SK-N-SH (cell line): Measurements from ENCODE around the gene CYREN. TPM values are rescaled to one million over a fixed set of nuclear protein-coding genes. Genes with fewer than 3 reads are reported as not detected.

ENCODE experiments used
- CTCF ChIA-PET: fragments of 300-600, 350-600 bp; formaldehyde crosslinking; extraction: SDS; loops from one replicate; lab custom pipeline; 2021; lab: Yijun Ruan, JAX
- POLR2A ChIA-PET: fragments of 350-600 bp; sonication (Branson Sonifier 250); formaldehyde crosslinking; extraction: SDS; loops from one replicate; lab custom pipeline; 2020; ENCODE audit warnings: antibody characterized with exemption, inconsistent platforms; lab: Yijun Ruan, JAX
- DNase-seq: peaks from one replicate; pipeline ENCODE4 v3.0.0; 2012
- H2AFZ ChIP-seq: fragments of 200-600 bp; sonication (generic); 2 replicates; pipeline ENCODE4 v1.8.1; 2016; ENCODE audit warnings: antibody characterized with exemption, mild to moderate bottlenecking, low read depth
- H3F3A ChIP-seq: fragments of 200-600 bp; sonication (generic); replicated peaks from 2 replicates; pipeline ENCODE3; 2016; ENCODE audit warnings: antibody characterized with exemption, mild to moderate bottlenecking; ENCODE audit not compliant: insufficient read depth
- H3K27ac ChIP-seq, 2 experiments: fragments of 200-500 bp in 1 of 2; fragments of 200-600 bp in 1 of 2; sonication (Bioruptor generic) in 1 of 2; sonication (generic), shearing (Covaris generic) in 1 of 2; 2 replicates each; pipeline versions ENCODE4 v1.5.1 to v1.6.1; 2014 to 2016; ENCODE audit warnings: low read depth in 2 of 2, inconsistent platforms in 1 of 2, low read length in 1 of 2, mild to moderate bottlenecking in 1 of 2, mixed read lengths in 1 of 2
- H3K27me3 ChIP-seq: fragments of 200-600 bp; sonication (generic), shearing (Covaris generic); 2 replicates; pipeline ENCODE4 v1.6.1; 2016; ENCODE audit warnings: mixed run types; ENCODE audit not compliant: insufficient read depth
- H3K36me3 ChIP-seq, 2 experiments: fragments of 200-500 bp in 1 of 2; fragments of 200-600 bp in 1 of 2; sonication (Bioruptor generic) in 1 of 2; sonication (generic) in 1 of 2; replicated peaks in 1 of 2; 2 replicates each; pipeline versions ENCODE3 to v1.5.1; 2014 to 2016; ENCODE audit warnings: low read length in 1 of 2, mild to moderate bottlenecking in 1 of 2; ENCODE audit not compliant: insufficient read depth in 2 of 2, control insufficient read depth in 1 of 2
- H3K4me1 ChIP-seq, 2 experiments: fragments of 200-500 bp in 1 of 2; fragments of 200-600 bp in 1 of 2; sonication (Bioruptor generic) in 1 of 2; sonication (generic), shearing (Covaris generic) in 1 of 2; 2 replicates each; pipeline versions ENCODE4 v1.5.1 to v1.6.1; 2014 to 2016; ENCODE audit warnings: low read depth in 1 of 2, low read length in 1 of 2, mixed run types in 1 of 2; ENCODE audit not compliant: insufficient read depth in 2 of 2, control insufficient read depth in 1 of 2
- H3K4me2 ChIP-seq: fragments of 200-600 bp; sonication (generic), shearing (Covaris generic); 2 replicates; pipeline ENCODE4 v1.6.1; 2017; ENCODE audit warnings: mixed run types
- H3K4me3 ChIP-seq, 2 experiments: fragments of 200-500 bp in 1 of 2; fragments of 200-600 bp in 1 of 2; sonication (Bioruptor generic) in 1 of 2; sonication (generic), shearing (Covaris generic) in 1 of 2; 2 replicates each; pipeline versions ENCODE4 v1.5.1 to v1.8.1; 2014 to 2016; ENCODE audit warnings: low read depth in 2 of 2, inconsistent platforms in 1 of 2, low read length in 1 of 2, mild to moderate bottlenecking in 1 of 2, mixed read lengths in 1 of 2, moderate library complexity in 1 of 2
- H3K79me2 ChIP-seq: fragments of 200-600 bp; sonication (generic); 2 replicates; pipeline ENCODE4 v1.8.1; 2017; ENCODE audit warnings: mild to moderate bottlenecking; ENCODE audit not compliant: insufficient read depth
- H3K9ac ChIP-seq: fragments of 200-600 bp; sonication (generic); 2 replicates; pipeline ENCODE4 v1.6.1; 2017; ENCODE audit warnings: mixed run types
- H3K9me2 ChIP-seq: fragments of 200-600 bp; sonication (generic); 2 replicates; pipeline ENCODE4 v1.6.1; 2017; ENCODE audit warnings: mixed run types
- H3K9me3 ChIP-seq: fragments of 200-600 bp; sonication (generic); 2 replicates; pipeline ENCODE4 v1.6.1; 2017; ENCODE audit warnings: mixed run types, mild to moderate bottlenecking, moderate library complexity
- H4K20me1 ChIP-seq: fragments of 200-600 bp; sonication (generic); 2 replicates; pipeline ENCODE4 v1.6.1; 2017; ENCODE audit warnings: mild to moderate bottlenecking, mixed run types; ENCODE audit not compliant: insufficient read depth
- CHD2 ChIP-seq: fragments of 150-350 bp; IDR thresholded peaks from 2 replicates; pipeline ENCODE4 v1.6.1; 2018; ENCODE audit warnings: low read length; ENCODE audit not compliant: partially characterized antibody
- ELF1 ChIP-seq: IDR thresholded peaks from 2 replicates; pipeline ENCODE4 v1.4.0; 2012
- FOSL2 ChIP-seq: IDR thresholded peaks from 2 replicates; pipeline ENCODE4 v1.4.0; 2012; ENCODE audit warnings: low read depth, mild to moderate bottlenecking, moderate library complexity, borderline replicate concordance
- FOXM1 ChIP-seq: IDR thresholded peaks from 2 replicates; pipeline ENCODE4 v1.4.0; 2012; ENCODE audit warnings: low read depth, mild to moderate bottlenecking
- GABPA ChIP-seq: IDR thresholded peaks from 2 replicates; pipeline ENCODE4 v1.4.0; 2012; ENCODE audit warnings: low read depth, mild to moderate bottlenecking
- NRF1 ChIP-seq: IDR thresholded peaks from 2 replicates; pipeline ENCODE4 v1.6.1; 2012; ENCODE audit warnings: low read depth, mild to moderate bottlenecking, low read length
- POLR2AphosphoS5 ChIP-seq: IDR thresholded peaks from 2 replicates; pipeline ENCODE4 v1.6.1; 2012; ENCODE audit warnings: low read depth, low read length
- RAD21 ChIP-seq: IDR thresholded peaks from 2 replicates; pipeline ENCODE4 v1.6.1; 2012; ENCODE audit warnings: mild to moderate bottlenecking, low read length
- RXRA ChIP-seq: IDR thresholded peaks from 2 replicates; pipeline ENCODE4 v1.4.0; 2012; ENCODE audit warnings: low read depth, mild to moderate bottlenecking, borderline replicate concordance
- SMC3 ChIP-seq: IDR thresholded peaks from 2 replicates; pipeline ENCODE4 v1.6.1; 2012; ENCODE audit warnings: low read depth, low read length, improper control_type of control experiment
- TAF1 ChIP-seq: IDR thresholded peaks from 2 replicates; pipeline ENCODE4 v1.6.1; 2012; ENCODE audit warnings: low read depth, mild to moderate bottlenecking, low read length, moderate library complexity, borderline replicate concordance
- TCF12 ChIP-seq: IDR thresholded peaks from 2 replicates; pipeline ENCODE4 v1.4.0; 2012
- TEAD4 ChIP-seq: IDR thresholded peaks from 2 replicates; pipeline ENCODE4 v1.4.0; 2012; ENCODE audit warnings: mild to moderate bottlenecking, borderline replicate concordance; ENCODE audit not compliant: insufficient read depth
- WGBS: methylation state at CpG from one replicate; pipeline ENCODE4 v1.1.6; 2017; ENCODE audit warnings: low lambda C conversion rate; 5-methylcytosine and 5-hydroxymethylcytosine counted together
- polyA plus RNA-seq, 3 experiments: library from polyadenylated mRNA; depleted of rRNA; stranded (reverse); fragments of >200 nt; gene quantifications; 2 replicates each; pipeline ENCODE4 v1.2.3, GENCODE V29; 2012
- TF ChIP-seq, protein P1 (sequence below): IDR thresholded peaks from 2 replicates; pipeline ENCODE4 v1.6.1; 2012; ENCODE audit warnings: mild to moderate bottlenecking, low read depth, low read length, moderate library complexity
- TF ChIP-seq, protein P2 (sequence below): fragments of 200-600 bp; sonication (generic); IDR thresholded peaks from 2 replicates; pipeline ENCODE4 v1.6.1; 2017; ENCODE audit warnings: antibody characterized with exemption, mild to moderate bottlenecking, moderate library complexity
- TF ChIP-seq, protein P3 (sequence below): IDR thresholded peaks from 2 replicates; pipeline ENCODE4 v1.4.0; 2012; ENCODE audit warnings: low read depth

Gene CYREN
- polyA plus RNA-seq, 1 of the 3 experiments (the other 2 are of a cell fraction): 53.4 TPM

DNA sequence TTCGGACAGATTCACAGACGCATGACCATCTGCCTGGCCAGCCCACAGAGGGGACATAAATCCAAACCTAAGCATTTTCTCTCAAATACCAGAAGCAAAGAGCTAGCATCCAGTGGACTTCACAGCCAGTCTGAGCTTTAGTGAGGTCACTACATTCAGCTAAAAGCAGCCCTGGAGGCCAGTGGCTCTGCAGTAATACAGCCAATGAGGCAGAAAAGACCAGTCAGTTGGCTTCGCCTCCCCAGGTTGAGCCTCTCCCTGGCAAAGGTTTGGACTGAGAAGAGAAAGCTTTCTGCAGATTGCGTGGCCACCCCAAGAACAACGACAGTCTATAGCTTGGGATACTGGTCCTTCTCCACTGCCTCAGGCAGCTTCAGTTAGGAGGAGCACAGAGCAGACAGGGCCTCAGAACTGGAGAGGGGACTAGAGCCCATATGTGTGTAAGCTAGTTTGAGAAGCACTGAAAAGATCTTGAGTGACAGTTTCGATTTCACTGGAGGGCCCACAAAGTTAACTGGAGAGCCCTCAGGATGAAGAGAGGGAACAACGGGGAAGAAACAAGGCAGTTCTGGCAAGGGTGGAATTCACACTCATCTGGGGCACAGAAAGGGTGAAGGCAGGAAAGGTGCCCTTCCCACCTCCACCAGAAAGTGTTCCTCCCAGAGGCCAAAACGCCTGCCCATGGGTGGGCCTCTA is 37.0 kb upstream of the CYREN start:
- Histone ChIP-seq H3K4me3 (no peak overlapping the region), H3K9me3 (no peaks in the 10 kb centered on the region), H3K36me3 (peaks cover 4 to 7% of the 10 kb centered on the region in 2 experiments), H3K27ac (no peak overlapping the region), H3K4me2 (no peak overlapping the region), H3K9ac (no peak overlapping the region), H3K27me3 (no peaks in the 10 kb centered on the region), H3F3A (peaks cover 5% of the 10 kb centered on the region), H3K79me2 (no peaks in the 10 kb centered on the region), H2AFZ (no peak overlapping the region), H4K20me1 (no peaks in the 10 kb centered on the region), H3K4me1 (peaks cover 0 to 6% of the 10 kb centered on the region in 2 experiments; a peak in 2 of 4 replicates), H3K9me2 (no peaks in the 10 kb centered on the region)
- DNase-seq: no peak
- 92% methylated on average over 7 of the region's 8 CpGs for WGBS
- TF ChIP-seq ELF1 (no peak), CHD2 (no peak), GABPA (no peak), SMC3 (no peak), FOSL2 (no peak), NRF1 (no peak), TAF1 (no peak), POLR2AphosphoS5 (no peak), RXRA (no peak), TCF12 (no peak), RAD21 (no peak), TEAD4 (no peak), FOXM1 (no peak)
- TF ChIP-seq, protein P1, sequence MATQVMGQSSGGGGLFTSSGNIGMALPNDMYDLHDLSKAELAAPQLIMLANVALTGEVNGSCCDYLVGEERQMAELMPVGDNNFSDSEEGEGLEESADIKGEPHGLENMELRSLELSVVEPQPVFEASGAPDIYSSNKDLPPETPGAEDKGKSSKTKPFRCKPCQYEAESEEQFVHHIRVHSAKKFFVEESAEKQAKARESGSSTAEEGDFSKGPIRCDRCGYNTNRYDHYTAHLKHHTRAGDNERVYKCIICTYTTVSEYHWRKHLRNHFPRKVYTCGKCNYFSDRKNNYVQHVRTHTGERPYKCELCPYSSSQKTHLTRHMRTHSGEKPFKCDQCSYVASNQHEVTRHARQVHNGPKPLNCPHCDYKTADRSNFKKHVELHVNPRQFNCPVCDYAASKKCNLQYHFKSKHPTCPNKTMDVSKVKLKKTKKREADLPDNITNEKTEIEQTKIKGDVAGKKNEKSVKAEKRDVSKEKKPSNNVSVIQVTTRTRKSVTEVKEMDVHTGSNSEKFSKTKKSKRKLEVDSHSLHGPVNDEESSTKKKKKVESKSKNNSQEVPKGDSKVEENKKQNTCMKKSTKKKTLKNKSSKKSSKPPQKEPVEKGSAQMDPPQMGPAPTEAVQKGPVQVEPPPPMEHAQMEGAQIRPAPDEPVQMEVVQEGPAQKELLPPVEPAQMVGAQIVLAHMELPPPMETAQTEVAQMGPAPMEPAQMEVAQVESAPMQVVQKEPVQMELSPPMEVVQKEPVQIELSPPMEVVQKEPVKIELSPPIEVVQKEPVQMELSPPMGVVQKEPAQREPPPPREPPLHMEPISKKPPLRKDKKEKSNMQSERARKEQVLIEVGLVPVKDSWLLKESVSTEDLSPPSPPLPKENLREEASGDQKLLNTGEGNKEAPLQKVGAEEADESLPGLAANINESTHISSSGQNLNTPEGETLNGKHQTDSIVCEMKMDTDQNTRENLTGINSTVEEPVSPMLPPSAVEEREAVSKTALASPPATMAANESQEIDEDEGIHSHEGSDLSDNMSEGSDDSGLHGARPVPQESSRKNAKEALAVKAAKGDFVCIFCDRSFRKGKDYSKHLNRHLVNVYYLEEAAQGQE: no peak
- TF ChIP-seq, protein P2, sequence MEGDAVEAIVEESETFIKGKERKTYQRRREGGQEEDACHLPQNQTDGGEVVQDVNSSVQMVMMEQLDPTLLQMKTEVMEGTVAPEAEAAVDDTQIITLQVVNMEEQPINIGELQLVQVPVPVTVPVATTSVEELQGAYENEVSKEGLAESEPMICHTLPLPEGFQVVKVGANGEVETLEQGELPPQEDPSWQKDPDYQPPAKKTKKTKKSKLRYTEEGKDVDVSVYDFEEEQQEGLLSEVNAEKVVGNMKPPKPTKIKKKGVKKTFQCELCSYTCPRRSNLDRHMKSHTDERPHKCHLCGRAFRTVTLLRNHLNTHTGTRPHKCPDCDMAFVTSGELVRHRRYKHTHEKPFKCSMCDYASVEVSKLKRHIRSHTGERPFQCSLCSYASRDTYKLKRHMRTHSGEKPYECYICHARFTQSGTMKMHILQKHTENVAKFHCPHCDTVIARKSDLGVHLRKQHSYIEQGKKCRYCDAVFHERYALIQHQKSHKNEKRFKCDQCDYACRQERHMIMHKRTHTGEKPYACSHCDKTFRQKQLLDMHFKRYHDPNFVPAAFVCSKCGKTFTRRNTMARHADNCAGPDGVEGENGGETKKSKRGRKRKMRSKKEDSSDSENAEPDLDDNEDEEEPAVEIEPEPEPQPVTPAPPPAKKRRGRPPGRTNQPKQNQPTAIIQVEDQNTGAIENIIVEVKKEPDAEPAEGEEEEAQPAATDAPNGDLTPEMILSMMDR: no peak
- TF ChIP-seq, protein P3, sequence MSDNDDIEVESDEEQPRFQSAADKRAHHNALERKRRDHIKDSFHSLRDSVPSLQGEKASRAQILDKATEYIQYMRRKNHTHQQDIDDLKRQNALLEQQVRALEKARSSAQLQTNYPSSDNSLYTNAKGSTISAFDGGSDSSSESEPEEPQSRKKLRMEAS: no peak
- ChIA-PET POLR2A (interaction anchor here (0.9 kb wide), 1 partner anchor 18 kb away, joined by 3 read pairs; no protein-coding TSS in a partner anchor), CTCF (interaction anchor here (3.0 kb wide), 1 partner anchor 37 kb away, joined by 15 read pairs; the partner anchor contains the start of gene CYREN)
